GM21825 (cell line): ENCODE results near the gene FAM107B.

Experiments used
- ATAC-seq: cut with Tn5 transposase; IDR thresholded peaks from one replicate; pipeline ENCODE4 v1.9.1; 2021; ENCODE audit warnings: mild to moderate bottlenecking, moderate library complexity; ENCODE audit not compliant: unreplicated experiment

The FAM107B gene

DNA sequence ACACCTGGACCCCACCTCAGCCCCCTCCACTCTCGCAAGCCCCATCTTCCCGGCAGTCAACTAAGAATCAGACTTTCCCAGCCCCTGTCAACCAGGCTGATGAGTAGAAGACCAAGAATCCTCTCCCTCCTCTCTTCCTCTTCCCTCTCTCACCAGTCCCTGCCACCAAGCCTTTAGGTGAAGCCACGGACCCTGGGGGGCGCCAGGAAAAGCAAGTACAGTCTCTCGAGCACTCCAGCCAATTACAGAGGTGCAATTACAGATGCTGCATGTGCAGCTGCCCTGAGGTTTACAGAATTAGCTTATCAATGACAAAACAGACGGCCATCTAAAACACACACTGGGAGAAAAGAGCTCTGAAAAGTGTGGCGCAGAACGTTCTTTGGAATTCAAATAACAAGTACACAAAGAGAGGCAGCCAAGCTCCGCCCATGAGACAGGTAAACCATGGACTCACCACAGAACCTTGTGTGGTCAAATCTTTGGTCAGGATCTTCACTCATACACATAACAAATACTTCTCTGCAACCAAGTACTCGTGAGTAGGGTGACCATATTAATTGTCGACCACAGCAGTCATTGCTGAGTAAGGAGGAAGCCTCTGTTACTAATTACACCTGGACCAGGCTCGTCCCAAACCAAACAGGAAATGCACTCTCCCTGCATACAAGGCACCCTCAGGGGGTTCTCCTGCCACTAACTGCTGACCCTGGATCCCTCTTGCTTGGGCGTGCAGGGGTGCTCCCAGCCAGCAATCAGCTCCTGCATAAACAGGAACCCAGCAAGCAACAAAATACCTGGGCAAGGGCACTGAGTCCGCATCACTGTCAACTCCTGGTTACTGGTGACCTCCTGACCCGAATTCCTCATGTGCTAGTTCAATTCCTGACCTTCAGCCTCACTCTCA is 189.2 kb downstream of the FAM107B start:
- no peak for ATAC-seq

GRCh38 chr10:14584661-14585060 is 190.0 kb downstream of the FAM107B start:
- no peak for ATAC-seq

- no peak for ATAC-seq
These were observed 190.7 kb downstream of the FAM107B start for GRCh38 chr10:14583967-14584366.

DNA sequence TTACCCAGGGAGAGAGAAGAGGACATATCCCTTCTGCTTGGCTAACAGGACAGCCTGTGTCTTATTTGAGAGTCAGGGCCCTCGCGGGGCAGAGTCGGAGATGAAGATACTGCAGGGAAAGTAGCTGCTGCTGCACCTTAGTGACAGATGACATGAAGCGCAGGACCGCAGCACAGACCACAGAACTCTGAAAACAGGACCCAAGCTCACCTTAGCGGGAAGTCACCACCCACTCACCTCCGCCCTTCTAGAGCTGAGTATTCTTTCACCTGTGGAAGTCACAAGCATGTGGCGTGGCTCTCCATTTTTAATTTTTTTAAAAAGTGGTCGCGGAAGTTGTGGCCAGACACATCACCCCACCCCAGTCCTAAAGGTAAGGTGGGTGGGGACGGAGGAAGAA is 191.4 kb downstream of the FAM107B start:
- peak; percentile 43 for ATAC-seq

DNA sequence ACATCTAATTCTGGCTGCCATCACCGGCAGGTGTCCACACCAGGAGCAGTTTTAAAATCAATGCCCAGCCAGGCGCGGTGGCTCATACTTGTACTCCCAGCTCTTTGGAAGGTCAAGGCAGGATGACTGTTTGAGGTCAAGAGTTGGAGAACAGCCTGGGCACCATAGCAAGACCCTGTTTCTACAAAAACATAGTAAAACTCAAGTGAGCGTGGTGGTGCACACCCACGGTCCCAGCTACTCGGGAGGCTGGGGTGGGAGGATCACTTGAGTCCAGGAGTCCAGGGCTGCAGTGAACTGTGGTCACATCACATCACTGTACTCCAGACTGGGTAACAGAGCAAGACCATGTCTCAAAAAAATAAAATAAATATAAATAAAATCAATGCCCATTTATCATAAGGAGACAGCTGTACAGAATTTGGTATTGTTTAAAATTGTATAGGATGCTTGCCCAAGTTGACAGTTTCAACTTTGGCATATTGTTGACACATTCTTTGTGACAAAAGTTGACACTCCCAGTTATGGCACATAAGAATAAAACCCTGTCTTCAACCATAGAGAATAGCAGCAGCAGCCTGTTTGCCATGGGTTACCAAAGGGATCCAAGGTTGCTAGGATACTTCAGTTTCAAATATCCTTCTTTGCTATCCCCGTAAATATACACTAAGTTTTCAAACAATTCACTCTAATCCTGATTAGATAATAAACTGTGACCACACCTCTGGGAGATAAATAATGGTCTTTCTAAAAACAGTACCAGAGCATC is 193.0 kb downstream of the FAM107B start:
- ATAC-seq = no peak

- no peak for ATAC-seq
These were observed 193.9 kb downstream of the FAM107B start for GRCh38 chr10:14580671-14581332.

DNA sequence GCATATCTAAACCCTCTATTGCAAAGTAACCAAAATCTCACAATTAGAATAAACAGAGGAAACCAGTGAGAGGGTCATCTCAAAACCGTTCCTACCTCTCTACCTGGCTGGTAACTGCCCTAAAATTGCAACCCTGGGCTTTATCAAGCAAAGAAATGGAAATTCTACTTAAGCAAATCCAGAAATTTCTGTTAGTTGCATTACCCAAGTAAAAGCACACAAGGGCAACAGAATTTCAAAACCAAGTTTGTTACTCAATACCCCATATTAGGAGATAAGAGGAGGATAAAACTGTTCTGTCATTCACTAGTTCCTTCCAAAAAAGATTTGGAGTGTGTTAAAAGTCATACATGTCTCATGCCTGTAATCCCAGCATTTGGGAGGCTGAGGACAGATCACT is 195.3 kb downstream of the FAM107B start:
- no peak for ATAC-seq

DNA sequence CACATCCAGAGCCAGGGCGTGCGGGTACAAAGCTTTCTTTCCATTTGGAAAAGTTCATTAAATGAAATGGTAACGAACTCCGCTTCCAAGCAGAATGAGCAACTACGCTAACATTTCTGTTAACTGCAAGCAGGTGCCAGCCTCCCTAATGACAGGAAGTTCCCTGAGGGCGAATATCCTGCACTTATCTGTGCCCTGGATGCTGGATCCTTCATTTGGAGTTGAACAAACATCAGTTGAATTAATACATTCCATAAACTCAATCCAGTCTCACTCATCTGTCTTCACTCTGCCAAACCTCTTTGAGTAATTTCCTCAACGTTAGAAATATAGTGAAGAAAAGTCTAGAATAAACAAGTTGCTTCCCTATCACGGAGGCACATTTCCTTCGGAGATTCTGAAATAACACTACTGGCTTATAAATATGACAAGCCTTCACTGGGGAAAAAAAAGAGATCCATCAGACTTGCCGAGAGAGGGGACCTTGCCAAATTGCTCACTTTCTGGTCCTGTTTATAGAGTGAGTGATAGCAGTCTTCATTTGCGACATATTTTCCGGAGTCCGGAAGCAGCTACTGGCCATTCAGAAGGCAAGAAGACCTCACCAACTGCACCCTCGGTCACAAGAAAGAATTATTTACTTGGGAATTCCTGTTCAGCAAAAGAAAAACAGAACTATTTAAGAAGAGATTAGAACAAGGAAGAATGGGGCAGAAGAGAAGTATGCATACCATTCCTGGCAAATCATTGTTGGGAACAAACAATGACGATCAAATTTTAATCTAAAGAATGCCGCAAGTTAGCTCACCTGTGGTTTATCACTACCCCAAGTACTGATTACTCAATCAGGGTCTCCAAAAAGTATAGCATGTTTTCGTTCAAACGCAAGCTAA is 196.4 kb downstream of the FAM107B start:
- no peak for ATAC-seq

DNA sequence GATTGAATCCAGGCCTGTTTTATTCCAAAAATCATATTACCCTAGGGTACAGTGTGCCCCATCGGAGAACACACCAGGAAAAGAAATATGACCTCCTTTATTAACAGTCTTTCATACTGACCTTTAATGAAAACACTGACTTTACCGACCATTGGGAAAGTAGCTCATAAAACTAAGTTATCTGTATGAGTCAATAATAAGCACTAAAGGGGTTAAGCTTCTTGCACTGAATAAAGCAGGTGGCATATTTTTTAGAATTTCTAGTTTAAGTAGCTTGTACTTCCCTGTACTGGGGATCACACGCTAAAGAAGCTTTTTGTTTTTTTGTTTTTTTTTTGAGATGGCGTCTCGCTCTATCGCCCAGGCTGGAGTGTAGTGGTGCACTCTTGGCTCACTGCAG is 199.8 kb downstream of the FAM107B start:
- no peak for ATAC-seq

GRCh38 chr10:14574291-14574690 is 200.4 kb downstream of the FAM107B start:
- no peak for ATAC-seq

- no peak for ATAC-seq
These were observed 200.9 kb downstream of the FAM107B start for GRCh38 chr10:14573666-14574261.

DNA sequence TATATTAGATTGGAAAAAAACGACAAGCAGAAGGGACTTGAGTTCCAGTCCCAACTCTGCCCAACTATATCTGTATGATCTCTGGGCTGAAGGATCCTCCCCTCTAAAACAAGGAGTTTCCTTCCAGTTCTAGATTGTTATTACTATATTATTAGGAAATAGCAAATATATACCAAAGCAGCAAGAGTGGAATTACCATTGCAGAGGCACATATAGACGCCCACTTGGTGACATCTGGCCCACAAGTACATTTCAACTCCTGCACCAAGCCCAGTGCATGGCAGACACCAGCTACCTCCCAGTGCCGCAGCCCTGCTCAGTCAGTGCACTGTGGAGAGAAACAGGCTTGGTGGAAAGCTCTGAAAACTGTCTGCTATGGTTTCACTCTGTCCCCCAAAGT is 201.9 kb downstream of the FAM107B start:
- ATAC-seq = no peak

GRCh38 chr10:14571866-14572507 is 202.7 kb downstream of the FAM107B start:
- ATAC-seq = peak; percentile 76

DNA sequence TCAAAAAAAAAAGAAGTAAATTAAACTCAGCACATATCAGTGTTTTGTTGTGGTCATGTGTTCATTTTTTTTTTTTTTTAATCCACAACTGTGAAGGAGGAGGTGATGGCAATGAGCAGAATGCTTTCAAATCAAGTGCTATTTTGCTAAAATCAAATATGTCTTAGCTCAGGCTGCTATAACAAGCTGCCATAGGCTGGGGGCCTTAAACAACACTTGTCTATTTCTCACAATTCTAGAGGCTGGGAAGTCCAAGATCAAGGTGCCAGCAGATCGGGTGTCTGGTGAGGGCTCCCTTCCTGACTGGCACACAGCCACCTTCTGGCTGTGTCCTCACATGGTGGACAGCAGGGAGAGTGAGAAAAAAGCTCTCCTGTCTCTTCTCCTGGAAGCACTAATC is 203.9 kb downstream of the FAM107B start:
- ATAC-seq = no peak

DNA sequence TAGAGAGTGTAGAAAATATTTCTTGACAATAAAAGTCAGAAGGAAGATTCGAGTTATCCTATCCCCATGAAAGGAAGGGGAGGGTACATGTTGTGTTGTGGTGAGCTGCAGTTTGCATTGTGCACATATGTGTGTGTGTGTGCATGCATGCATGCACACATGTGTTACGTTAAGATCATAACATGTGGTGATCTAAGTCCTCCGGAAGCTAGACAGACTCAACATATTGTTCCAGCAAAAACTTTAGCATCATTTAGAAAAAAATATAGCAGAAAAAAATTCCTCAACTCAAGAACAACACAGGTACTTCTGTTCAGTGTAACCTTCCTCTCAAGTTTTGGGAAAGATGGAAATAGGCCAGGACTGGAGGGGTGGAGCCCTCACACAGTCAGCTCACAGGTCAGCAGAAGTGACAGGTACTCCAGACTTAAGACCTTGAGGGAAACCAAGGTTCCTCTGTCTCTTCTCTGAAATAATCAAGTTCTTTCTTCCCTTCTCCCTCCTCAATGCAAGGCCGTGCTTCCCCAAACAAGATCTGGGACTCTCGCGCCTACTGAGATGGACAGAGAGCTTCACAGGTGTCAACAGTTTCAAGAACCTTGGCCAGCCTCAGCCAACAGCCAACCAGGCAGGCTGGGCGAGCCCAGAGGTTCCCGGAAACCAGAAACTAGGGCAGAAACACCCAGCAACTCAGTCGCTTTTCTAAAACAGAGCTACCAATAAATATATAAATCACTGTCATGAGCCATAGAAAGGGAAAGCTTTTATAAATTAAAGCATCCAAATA is 205.2 kb downstream of the FAM107B start:
- no peak for ATAC-seq

DNA sequence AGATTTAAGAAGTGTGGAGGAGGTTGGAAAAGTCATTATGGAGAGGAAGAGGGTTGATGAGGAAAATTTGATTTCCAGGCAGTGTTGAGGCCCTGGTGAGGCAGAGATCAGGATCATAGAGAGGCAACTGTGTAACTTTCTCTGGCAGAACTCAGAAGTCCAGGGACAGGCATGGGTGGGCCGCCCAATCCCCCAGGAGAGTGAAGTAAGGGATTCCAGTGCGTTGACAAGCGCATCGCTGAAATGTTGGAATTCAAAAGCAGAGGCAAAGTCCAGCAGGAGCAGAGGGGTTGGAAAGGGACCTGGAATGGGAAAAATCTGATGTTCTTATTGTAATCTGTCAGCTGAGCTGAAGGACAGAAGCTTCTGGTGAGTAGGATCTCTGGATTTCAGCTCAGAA is 207.3 kb downstream of the FAM107B start:
- ATAC-seq = no peak

DNA sequence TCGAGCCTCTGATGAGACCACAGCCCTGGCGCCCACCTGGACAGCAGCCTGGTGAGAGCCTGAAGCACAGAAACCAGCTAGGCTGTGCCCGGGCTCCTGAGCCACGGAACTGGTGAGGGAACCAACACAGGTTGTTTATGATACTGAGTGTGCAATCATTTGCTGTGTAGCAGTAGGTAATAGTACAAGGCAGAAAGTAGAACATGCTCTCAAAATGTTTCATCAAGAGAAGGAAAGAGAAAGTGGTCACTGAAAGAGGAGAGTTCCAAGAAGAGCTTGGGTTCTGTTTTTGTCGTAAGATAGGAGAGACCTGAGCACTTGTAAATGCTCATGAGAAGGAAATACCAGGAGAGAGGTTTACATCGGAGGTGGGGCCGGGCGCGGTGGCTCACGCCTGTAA is 208.2 kb downstream of the FAM107B start:
- ATAC-seq = no peak

DNA sequence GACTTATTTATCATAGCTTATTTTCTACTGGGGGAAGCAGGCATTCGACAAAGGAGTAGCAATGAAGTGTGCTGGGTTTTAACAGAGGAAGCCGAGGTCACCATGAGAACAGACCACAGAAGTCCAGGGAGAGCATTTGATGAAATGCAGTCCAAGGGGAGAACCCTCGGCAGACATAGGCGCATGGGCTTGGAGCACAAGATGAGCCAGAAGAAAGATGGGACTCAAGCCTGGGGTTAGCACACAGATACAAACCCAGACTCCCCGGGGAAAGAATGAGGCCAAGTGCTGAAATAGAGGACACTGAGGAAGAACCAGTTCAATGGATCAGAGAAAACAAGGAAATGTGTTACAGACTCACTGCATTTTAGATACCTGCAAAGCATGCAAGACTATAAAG is 209.5 kb downstream of the FAM107B start:
- no peak for ATAC-seq

DNA sequence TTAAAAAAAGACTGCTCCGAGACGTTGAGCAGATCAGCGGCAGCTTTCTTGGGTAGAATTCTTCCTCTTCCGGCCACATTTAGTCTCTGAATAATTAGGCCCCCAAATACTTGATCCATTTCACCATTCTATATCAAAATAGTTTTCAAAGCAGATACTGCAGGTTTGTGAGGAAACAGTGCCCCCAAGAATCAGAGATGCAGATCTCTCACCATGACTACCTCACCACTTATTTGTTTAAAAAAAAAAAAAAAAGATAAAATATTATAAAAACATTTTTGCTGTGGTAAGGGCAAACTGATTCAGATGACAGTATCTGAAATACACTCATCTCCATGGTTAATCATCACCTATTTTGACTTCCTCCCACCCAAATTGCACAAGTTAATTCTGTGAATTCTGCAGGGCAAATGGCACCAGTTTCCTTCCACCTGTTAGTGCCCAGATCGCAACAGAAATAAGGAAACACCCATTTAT is 210.4 kb downstream of the FAM107B start:
- ATAC-seq = no peak
